ENCODE results near the gene PTP4A1.

The PTP4A1 gene

GRCh38 chr6:63556369-63556768 is 15.9 kb upstream of the PTP4A1 start:
- no peak for DNase-seq (ENCODE audit: low spot score)

GRCh38 chr6:63558278-63558677 is 14.0 kb upstream of the PTP4A1 start:
- DNase-seq (ENCODE audit: low spot score): no peak

- DNase-seq (ENCODE audit: low spot score): peak; percentile 41
Observed at GRCh38 chr6:63560801-63561287, 11.4 kb upstream of the PTP4A1 start.

- DNase-seq (ENCODE audit: low spot score): no peak
Observed at GRCh38 chr6:63561288-63561687, 11.0 kb upstream of the PTP4A1 start.

- no peak for DNase-seq (ENCODE audit: low spot score)
Observed at GRCh38 chr6:63563235-63563634, 9.0 kb upstream of the PTP4A1 start.

- no peak for DNase-seq (ENCODE audit: low spot score)
Observed at GRCh38 chr6:63565058-63565726, 7.1 kb upstream of the PTP4A1 start.

- DNase-seq (ENCODE audit: low spot score): no peak
Observed at GRCh38 chr6:63565727-63566596, 6.3 kb upstream of the PTP4A1 start.

- DNase-seq (ENCODE audit: low spot score): no peak
Observed at GRCh38 chr6:63567966-63568365, 4.3 kb upstream of the PTP4A1 start.

GRCh38 chr6:63571361-63572043 is 778 bp upstream of the PTP4A1 start:
- DNase-seq (ENCODE audit: low spot score): peak; percentile 40

- peak; percentile 41 for DNase-seq (ENCODE audit: low spot score)
Observed at GRCh38 chr6:63572747-63573075, 431 bp downstream of the PTP4A1 start.

GRCh38 chr6:63573076-63573898 is 1.0 kb downstream of the PTP4A1 start:
- peak; percentile 76 for DNase-seq (ENCODE audit: low spot score)

- DNase-seq (ENCODE audit: low spot score): peak; percentile 54
Observed at GRCh38 chr6:63573899-63574553, 1.7 kb downstream of the PTP4A1 start.

- DNase-seq (ENCODE audit: low spot score): no peak
Observed at GRCh38 chr6:63574554-63574900, 2.2 kb downstream of the PTP4A1 start.

GRCh38 chr6:63576147-63576772 is 4.0 kb downstream of the PTP4A1 start:
- DNase-seq (ENCODE audit: low spot score): no peak

- no peak for DNase-seq (ENCODE audit: low spot score)
Observed at GRCh38 chr6:63576985-63577712, 4.9 kb downstream of the PTP4A1 start.

GRCh38 chr6:63578757-63579156 is 6.5 kb downstream of the PTP4A1 start:
- no peak for DNase-seq (ENCODE audit: low spot score)

- no peak for DNase-seq (ENCODE audit: low spot score)
Observed at GRCh38 chr6:63579937-63580703, 7.8 kb downstream of the PTP4A1 start.

GRCh38 chr6:63580704-63580961 is 8.4 kb downstream of the PTP4A1 start:
- DNase-seq (ENCODE audit: low spot score): no peak

- no peak for DNase-seq (ENCODE audit: low spot score)
Observed at GRCh38 chr6:63581355-63582013, 9.2 kb downstream of the PTP4A1 start.

Data from GM03348 (cell line).